B cell (primary cell): ENCODE data around the gene QSOX2.

ENCODE experiments used
- CTCF ChIP-seq: fragments of 200-600 bp; IDR thresholded peaks from one replicate; pipeline ENCODE4 v1.8.0; 2022; ENCODE audit warnings: antibody characterized with exemption, mild to moderate bottlenecking
- EZH2 ChIP-seq: IDR thresholded peaks from 2 replicates; pipeline ENCODE4 v1.6.1; 2012; ENCODE audit warnings: borderline replicate concordance, low read depth, mild to moderate bottlenecking, moderate library complexity, low read length; ENCODE audit not compliant: insufficient read depth, poor library complexity, severe bottlenecking

GRCh38 chr9:136218673-136219072, 26.9 kb downstream of the QSOX2 start:
- TF ChIP-seq CTCF (no peak), EZH2 (no peak)
